SHP77 treated with DMSO at 0.1 percent for 48 hours (cell line): ENCODE measurements around the gene MAGEB3.

Source experiments
- DNase-seq: peaks from one replicate; lab custom pipeline; 2025; lab: John Stamatoyannopoulos, UW

Gene MAGEB3

DNA sequence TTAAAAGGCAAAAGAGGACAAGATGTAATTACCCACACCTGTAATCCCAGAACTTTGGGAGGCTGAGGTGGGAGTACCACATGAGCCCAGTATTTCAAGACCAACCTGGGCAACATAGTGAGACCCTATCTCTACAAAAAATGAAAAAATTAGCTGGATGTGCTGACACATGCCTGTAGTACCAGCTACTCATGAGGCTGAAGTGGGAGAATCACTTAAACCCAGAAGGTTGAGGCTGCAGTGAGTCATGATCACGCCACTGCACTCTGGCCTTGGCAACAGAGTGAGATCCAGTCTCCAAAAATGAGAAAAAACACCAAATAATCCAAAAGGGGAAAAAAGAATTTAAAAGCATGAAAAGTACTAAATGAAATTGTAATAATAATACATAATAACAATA is 47.9 kb downstream of the MAGEB3 start:
- DNase-seq = no peak

DNA sequence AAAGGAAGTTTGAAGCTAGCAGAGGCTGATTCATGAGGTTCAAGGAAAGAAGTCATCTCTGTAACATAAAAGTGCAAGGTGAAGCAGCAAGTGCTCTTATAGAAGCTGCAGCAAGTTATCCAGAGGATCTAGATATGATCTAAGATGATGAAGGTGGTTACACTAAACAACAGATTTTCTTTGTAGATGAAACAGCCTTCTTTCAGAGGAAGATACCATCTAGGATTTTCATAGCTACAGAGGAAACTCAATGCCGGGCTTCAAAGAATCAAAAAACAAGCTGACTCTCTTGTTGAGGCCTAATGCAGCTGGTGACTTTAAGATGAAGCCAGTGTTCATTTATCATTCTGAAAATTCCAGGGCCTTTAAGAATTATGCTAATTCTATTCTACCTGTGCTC is 50.0 kb downstream of the MAGEB3 start:
- no peak for DNase-seq

DNA sequence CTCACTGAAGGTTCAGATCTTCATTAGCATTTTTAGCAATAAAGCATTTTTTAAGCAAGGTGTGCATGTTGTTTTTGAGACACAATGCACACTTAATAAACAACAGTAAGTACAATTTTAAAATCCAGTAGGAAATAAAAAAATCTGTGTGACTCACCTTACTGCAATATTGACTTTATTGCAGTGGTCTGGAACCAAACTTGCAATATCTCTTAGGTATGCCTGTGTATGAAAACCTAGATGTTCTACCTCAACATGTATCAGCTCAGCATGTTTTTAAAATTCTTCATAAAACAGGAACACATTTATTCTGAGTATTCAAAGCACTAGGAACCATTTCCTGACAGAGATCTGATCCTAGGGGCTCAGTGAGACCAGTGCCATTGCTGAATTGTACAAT is 52.1 kb downstream of the MAGEB3 start:
- no peak for DNase-seq

DNA sequence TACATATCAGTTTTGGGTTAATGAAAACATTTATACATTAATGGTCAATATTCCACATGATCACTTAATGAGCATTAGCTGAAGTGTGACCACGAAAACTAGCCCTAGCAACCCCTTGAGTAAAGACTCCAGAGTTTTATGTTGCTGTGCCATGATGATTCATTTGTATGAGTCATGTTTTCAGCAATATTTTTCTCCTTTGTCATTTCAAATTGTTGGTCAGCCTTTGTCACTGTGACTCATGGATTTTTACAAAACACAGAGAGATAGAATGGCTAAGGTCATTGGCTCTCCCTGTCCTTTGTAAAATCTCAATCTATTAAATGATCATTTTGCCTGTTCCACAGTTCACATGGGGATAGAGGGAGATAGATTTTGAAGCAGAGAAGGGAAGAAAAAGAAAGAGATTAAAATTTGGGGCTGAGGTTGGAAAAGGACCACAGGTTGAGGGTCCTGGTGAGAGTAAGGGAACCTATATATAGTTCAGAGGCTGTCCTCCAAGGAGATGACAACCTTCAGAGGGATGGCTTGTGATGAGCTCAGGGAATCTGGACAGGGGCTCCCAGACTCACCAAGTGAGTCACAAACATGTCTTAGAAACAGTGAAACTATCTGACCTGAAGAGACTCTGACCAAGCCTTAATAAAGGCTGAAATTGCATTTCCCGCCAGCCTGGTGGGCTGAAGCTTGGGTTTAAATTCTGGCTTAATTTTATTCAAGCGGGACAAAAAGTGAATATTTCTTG is 53.2 kb downstream of the MAGEB3 start:
- peak; percentile 28 for DNase-seq
